CD1c-positive myeloid dendritic cell (primary cell): Measurements from ENCODE around the gene TBC1D17.
A peak's percentile ranks its signal among the peaks of the same experiment; 100 is the strongest.

Source experiments
- DNase-seq: peaks from one replicate; pipeline ENCODE4 v3.0.0-alpha.2; 2016; ENCODE audit errors: extremely low spot score

TBC1D17 gene

GRCh38 chr19:49877020-49877878 lies at the start of gene TBC1D17, which contains the start of gene AKT1S1:
Gene TBC1D17 (plus strand): TSS chr19:49877702. CDS start chr19:49877724, 22 bp downstream.
Gene AKT1S1 (minus strand): TSS chr19:49877355. CDS start chr19:49873295, 4,060 bp downstream.
- peak; percentile 100 for DNase-seq

- DNase-seq, result no peak
These were observed 48.3 kb upstream of the TBC1D17 start for GRCh38 chr19:49829200-49829599.

GRCh38 chr19:49829721-49830120 lies 47.8 kb upstream of the TBC1D17 start:
- no peak for DNase-seq

GRCh38 chr19:49830766-49831165 lies 46.7 kb upstream of the TBC1D17 start:
- DNase-seq, result no peak

- no peak for DNase-seq
These were observed 45.9 kb upstream of the TBC1D17 start for GRCh38 chr19:49831592-49831991.

GRCh38 chr19:49832556-49832955 lies 44.9 kb upstream of the TBC1D17 start:
- DNase-seq, result no peak

GRCh38 chr19:49833599-49833998 lies 43.9 kb upstream of the TBC1D17 start:
- no peak for DNase-seq

GRCh38 chr19:49835562-49835961 lies 41.9 kb upstream of the TBC1D17 start:
- no peak for DNase-seq

GRCh38 chr19:49836176-49837008 lies 41.1 kb upstream of the TBC1D17 start:
- no peak for DNase-seq

- no peak for DNase-seq
These were observed 40.5 kb upstream of the TBC1D17 start for GRCh38 chr19:49837009-49837310.

- DNase-seq, result no peak
These were observed 40.1 kb upstream of the TBC1D17 start for GRCh38 chr19:49837425-49837824.

- DNase-seq, result no peak
These were observed 38.5 kb upstream of the TBC1D17 start for GRCh38 chr19:49838885-49839588.

- DNase-seq, result no peak
These were observed 37.8 kb upstream of the TBC1D17 start for GRCh38 chr19:49839713-49840112.

GRCh38 chr19:49840321-49840720 lies 37.2 kb upstream of the TBC1D17 start:
- no peak for DNase-seq

- no peak for DNase-seq
These were observed 36.7 kb upstream of the TBC1D17 start for GRCh38 chr19:49840736-49841249.

GRCh38 chr19:49843265-49843664 lies 34.2 kb upstream of the TBC1D17 start:
- peak; percentile 13 for DNase-seq

GRCh38 chr19:49844138-49845095 lies 33.1 kb upstream of the TBC1D17 start:
- peak; percentile 56 for DNase-seq

GRCh38 chr19:49845414-49845813 lies 32.1 kb upstream of the TBC1D17 start:
- DNase-seq, result no peak

- DNase-seq, result no peak
These were observed 31.1 kb upstream of the TBC1D17 start for GRCh38 chr19:49846408-49846807.
